22Rv1 (cell line): Measurements from ENCODE around the gene SSR4.

Experiments used
- ZFX ChIP-seq: fragments of 450-650 bp; IDR thresholded peaks from 2 replicates; pipeline ENCODE4 v1.6.1; 2017; ENCODE audit warnings: antibody characterized with exemption, borderline replicate concordance
- TF ChIP-seq, protein P1 (sequence below): fragments of 450-650 bp; IDR thresholded peaks from 2 replicates; pipeline ENCODE4 v1.5.1; 2017; ENCODE audit warnings: mild to moderate bottlenecking

DNA sequence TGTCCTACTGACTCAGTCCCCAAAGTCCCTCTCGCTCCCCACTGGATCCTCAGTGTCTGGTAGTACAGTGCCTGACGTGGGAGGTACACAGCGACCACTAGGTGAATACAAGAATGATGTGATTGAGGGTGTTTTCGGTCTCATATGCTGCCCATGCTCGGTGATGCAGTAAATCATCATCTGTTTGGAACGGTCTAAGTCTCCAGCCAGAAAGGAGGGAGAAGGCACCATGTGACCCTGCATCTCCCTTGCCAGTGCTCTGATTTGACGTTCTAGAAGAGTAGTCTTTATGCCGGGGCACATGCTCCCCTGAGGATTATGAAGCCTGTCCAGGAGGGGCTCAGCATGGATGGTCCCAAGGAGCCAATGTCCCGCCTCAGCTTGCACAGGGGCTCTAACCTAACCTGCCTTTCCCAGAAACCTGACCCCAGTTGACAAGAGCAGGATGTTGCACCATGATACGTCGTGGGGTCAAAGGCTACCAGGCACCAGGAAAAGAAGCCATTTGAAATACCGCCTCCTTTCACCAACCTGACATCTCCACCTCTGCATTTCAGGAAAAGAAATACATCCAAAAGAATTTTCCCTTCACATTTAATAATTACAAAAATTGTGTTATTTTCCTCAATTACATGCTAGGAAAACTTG is 44.2 kb upstream of the SSR4 start:
- TF ChIP-seq, protein P1, sequence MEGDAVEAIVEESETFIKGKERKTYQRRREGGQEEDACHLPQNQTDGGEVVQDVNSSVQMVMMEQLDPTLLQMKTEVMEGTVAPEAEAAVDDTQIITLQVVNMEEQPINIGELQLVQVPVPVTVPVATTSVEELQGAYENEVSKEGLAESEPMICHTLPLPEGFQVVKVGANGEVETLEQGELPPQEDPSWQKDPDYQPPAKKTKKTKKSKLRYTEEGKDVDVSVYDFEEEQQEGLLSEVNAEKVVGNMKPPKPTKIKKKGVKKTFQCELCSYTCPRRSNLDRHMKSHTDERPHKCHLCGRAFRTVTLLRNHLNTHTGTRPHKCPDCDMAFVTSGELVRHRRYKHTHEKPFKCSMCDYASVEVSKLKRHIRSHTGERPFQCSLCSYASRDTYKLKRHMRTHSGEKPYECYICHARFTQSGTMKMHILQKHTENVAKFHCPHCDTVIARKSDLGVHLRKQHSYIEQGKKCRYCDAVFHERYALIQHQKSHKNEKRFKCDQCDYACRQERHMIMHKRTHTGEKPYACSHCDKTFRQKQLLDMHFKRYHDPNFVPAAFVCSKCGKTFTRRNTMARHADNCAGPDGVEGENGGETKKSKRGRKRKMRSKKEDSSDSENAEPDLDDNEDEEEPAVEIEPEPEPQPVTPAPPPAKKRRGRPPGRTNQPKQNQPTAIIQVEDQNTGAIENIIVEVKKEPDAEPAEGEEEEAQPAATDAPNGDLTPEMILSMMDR, result no peak
- no peak for TF ChIP-seq ZFX
